ENCODE results near the gene PSG5.
"Not testable (repeated sequence)": the region's sequence is repeated elsewhere in the genome, so short reads cannot be mapped to it uniquely, and the experiment has no call there.

PSG5 gene

DNA sequence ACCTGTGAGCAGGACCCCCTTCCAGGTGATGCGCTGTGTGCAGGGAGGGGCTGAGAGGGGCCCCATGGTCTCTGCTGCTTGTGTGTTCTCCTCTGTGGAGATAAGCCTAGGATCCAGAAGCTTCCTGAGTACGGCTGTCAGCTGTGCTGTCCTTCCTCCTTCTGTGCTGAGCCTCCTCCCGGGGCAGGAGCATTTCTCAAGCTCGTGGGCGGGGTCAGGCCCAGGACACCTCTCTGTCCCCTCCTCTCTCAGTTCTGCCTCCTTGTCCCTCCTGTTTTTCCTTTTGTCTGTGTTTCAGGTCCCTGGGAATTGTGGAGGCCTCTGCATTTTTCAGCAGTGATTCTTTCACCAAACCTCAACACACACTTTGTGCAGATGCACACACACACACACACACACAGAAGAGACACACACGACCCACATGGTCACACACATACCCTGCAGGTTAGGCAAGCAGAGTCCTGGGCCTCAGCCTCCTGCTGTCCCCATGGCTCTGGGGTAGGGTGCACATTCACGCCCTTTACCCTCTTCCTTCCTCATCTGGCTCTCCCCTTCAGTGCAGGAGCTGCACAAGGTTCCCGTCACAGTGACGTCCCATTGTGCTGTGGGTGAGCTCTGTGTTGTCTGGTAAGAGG, 19.3 kb upstream of the PSG5 start, which contains the start of gene PSG4:
Gene PSG4 (minus strand): TSS at position 168 of the 635 bp plus-strand sequence. CDS start 102 bp downstream, at position 66.
- H3K23ac ChIP-seq (ENCODE audit: low read length); H3K27me3 ChIP-seq (ENCODE audit: insufficient read depth, low read length, poor library complexity); H3K4me1 ChIP-seq (ENCODE audit: control insufficient read depth, low read depth, low read length); H3K36me3 ChIP-seq (ENCODE audit: control insufficient read depth, insufficient read depth, low read length); H3K79me2 ChIP-seq (ENCODE audit: control insufficient read depth, insufficient read depth, low read length); H3K9ac ChIP-seq (ENCODE audit: low read length); H2BK120ac ChIP-seq (ENCODE audit: low read depth, low read length); H2BK5ac ChIP-seq (ENCODE audit: low read length); H3K27ac ChIP-seq (ENCODE audit: low read depth, low read length); H2BK15ac ChIP-seq (replicated peaks; ENCODE audit: low read depth); DNase-seq; H3K79me1 ChIP-seq (ENCODE audit: low read length); H4K5ac ChIP-seq (ENCODE audit: low read length); H2AK5ac ChIP-seq (ENCODE audit: low read length); H3K4me3 ChIP-seq (ENCODE audit: low read length); H3K18ac ChIP-seq (ENCODE audit: low read length); H3K4ac ChIP-seq (ENCODE audit: low read depth, low read length); H3K56ac ChIP-seq (ENCODE audit: low read length); H3K4me2 ChIP-seq (ENCODE audit: low read length); H4K8ac ChIP-seq (ENCODE audit: low read depth, low read length): not testable (repeated sequence)
- WGBS (ENCODE audit: extremely low coverage, insufficient coverage, low lambda C conversion rate) = no CpG with 5 or more reads among the region's 9 CpGs

DNA sequence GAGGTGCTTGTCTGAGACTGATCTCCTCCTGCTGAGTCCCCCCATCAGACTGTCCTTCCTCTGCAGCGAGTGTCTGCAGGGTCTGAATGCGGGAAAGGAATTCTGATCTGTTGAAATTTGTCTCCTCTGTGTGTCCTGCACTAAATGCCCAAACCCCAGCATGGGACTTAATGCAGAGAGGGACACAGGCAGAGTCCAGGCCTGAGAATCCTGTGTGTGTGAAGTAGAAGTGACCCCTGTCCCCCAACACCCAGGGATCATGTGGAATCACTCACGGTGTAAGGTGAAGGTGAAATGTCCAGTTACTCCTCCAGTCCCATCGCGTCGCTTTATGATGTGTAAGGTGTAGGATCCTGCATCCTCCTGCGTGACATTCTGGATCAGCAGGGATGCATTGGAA, 17.3 kb upstream of the PSG5 start:
- not testable (repeated sequence) for H4K8ac ChIP-seq (ENCODE audit: low read depth, low read length); H2BK120ac ChIP-seq (ENCODE audit: low read depth, low read length); H3K79me2 ChIP-seq (ENCODE audit: control insufficient read depth, insufficient read depth, low read length); H3K4me3 ChIP-seq (ENCODE audit: low read length); H3K36me3 ChIP-seq (ENCODE audit: control insufficient read depth, insufficient read depth, low read length); H3K27me3 ChIP-seq (ENCODE audit: insufficient read depth, low read length, poor library complexity); H2BK5ac ChIP-seq (ENCODE audit: low read length); H3K27ac ChIP-seq (ENCODE audit: low read depth, low read length); H3K4ac ChIP-seq (ENCODE audit: low read depth, low read length); H3K56ac ChIP-seq (ENCODE audit: low read length); DNase-seq; H3K79me1 ChIP-seq (ENCODE audit: low read length); H3K4me1 ChIP-seq (ENCODE audit: control insufficient read depth, low read depth, low read length); H2BK15ac ChIP-seq (replicated peaks; ENCODE audit: low read depth); H3K9ac ChIP-seq (ENCODE audit: low read length); H3K23ac ChIP-seq (ENCODE audit: low read length); H4K5ac ChIP-seq (ENCODE audit: low read length); H2AK5ac ChIP-seq (ENCODE audit: low read length); H3K4me2 ChIP-seq (ENCODE audit: low read length); H3K18ac ChIP-seq (ENCODE audit: low read length)
- WGBS (ENCODE audit: extremely low coverage, insufficient coverage, low lambda C conversion rate) = no CpG with 5 or more reads among the region's 7 CpGs

DNA sequence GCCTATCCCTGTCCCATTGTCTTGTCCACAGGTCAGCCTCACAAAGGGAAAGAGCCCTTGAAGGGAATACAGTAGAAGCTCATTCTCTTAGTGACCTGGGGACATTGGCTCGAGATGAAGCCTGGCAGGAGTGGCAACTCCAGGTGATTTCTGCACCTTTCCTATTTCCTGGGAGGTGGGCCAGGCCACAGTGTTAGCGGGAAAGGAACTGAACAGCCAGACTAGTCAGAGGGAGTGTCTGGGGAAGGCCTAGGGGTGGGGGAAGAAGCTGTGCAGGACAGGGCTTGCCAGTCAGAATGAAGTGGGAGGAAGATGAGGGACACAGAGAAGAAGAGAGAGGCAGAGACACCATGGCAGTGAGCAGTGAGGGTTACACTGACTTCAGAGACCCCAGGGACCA, 15.6 kb upstream of the PSG5 start:
- H4K8ac ChIP-seq (ENCODE audit: low read depth, low read length); H3K4ac ChIP-seq (ENCODE audit: low read depth, low read length); H2AK5ac ChIP-seq (ENCODE audit: low read length); H3K79me2 ChIP-seq (ENCODE audit: control insufficient read depth, insufficient read depth, low read length); H3K4me3 ChIP-seq (ENCODE audit: low read length); H3K36me3 ChIP-seq (ENCODE audit: control insufficient read depth, insufficient read depth, low read length); H2BK15ac ChIP-seq (replicated peaks; ENCODE audit: low read depth); H3K4me2 ChIP-seq (ENCODE audit: low read length); H3K79me1 ChIP-seq (ENCODE audit: low read length); H3K18ac ChIP-seq (ENCODE audit: low read length); H3K56ac ChIP-seq (ENCODE audit: low read length); H3K27ac ChIP-seq (ENCODE audit: low read depth, low read length); H3K27me3 ChIP-seq (ENCODE audit: insufficient read depth, low read length, poor library complexity); DNase-seq; H2BK120ac ChIP-seq (ENCODE audit: low read depth, low read length); H2BK5ac ChIP-seq (ENCODE audit: low read length); H3K4me1 ChIP-seq (ENCODE audit: control insufficient read depth, low read depth, low read length); H4K5ac ChIP-seq (ENCODE audit: low read length); H3K9ac ChIP-seq (ENCODE audit: low read length); H3K23ac ChIP-seq (ENCODE audit: low read length): not testable (repeated sequence)
- no CpG with 5 or more reads among the region's 2 CpGs for WGBS (ENCODE audit: extremely low coverage, insufficient coverage, low lambda C conversion rate)

DNA sequence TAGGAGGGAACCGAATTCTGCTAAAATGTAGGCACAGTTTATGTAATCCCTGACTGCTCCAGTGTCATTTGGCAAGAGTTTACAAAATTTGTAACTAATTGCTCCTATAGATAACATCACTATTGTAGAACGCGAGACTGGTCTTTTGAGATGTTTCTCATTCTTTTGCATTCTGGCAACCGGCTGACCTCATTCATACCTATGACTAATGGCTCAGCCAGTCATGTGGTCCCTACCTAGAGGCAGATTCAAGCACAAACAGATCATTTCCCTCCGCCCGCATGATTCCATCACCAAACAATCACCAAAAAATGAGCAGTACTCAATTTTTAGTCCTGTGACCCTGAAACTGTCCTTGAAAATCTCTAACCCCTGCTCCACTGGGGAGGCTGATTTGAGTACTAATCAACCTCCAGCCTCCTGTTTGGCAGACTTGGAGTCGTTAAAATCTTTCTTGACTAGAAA, 15.0 kb upstream of the PSG5 start:
- H2BK5ac ChIP-seq (ENCODE audit: low read length); H3K18ac ChIP-seq (ENCODE audit: low read length); H3K9ac ChIP-seq (ENCODE audit: low read length); H2BK120ac ChIP-seq (ENCODE audit: low read depth, low read length); H3K56ac ChIP-seq (ENCODE audit: low read length); H3K27me3 ChIP-seq (ENCODE audit: insufficient read depth, low read length, poor library complexity); H3K4me3 ChIP-seq (ENCODE audit: low read length); H3K4ac ChIP-seq (ENCODE audit: low read depth, low read length); H3K4me1 ChIP-seq (ENCODE audit: control insufficient read depth, low read depth, low read length); H3K23ac ChIP-seq (ENCODE audit: low read length); H3K79me2 ChIP-seq (ENCODE audit: control insufficient read depth, insufficient read depth, low read length); H4K8ac ChIP-seq (ENCODE audit: low read depth, low read length); H3K27ac ChIP-seq (ENCODE audit: low read depth, low read length); H3K36me3 ChIP-seq (ENCODE audit: control insufficient read depth, insufficient read depth, low read length); DNase-seq; H4K5ac ChIP-seq (ENCODE audit: low read length); H3K79me1 ChIP-seq (ENCODE audit: low read length); H2AK5ac ChIP-seq (ENCODE audit: low read length); H3K4me2 ChIP-seq (ENCODE audit: low read length); H2BK15ac ChIP-seq (replicated peaks; ENCODE audit: low read depth): not testable (repeated sequence)
- WGBS (ENCODE audit: extremely low coverage, insufficient coverage, low lambda C conversion rate) = no CpG with 5 or more reads among the region's 7 CpGs

DNA sequence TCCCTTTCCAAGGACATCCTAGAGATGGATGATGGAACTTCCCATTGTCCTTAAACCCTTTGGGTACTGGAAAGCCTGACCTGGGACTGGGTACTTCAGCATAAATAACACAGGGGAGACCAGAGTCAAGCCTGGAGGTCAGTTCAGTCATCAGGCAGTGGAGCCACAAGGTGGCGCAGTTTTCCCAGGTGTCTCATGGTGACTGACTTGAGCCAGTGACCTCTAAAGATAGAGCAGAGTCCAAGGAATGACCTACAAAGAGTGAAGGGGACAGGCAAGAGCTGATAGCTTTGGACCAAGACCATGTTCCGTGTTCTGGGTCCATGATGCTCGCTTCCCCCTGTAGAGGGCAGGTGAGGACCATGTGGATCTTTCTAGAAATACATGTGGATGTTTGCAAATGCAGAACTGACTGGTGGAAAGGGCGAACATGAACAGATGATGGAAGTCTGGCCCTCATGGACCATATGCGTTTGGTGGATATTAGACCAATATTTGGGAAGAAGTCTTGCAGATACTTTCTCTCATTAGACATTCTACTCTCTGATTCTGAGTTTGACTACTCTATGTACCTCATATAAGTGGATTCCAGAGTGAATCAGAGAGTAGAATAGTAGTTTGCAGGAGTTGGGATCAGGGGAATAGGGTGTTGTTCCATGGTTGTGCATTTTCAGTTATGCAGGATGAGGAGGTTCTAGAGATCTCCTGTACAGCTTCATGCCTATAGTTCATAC, 12.5 kb upstream of the PSG5 start:
- H2BK5ac ChIP-seq (ENCODE audit: low read length); H3K23ac ChIP-seq (ENCODE audit: low read length); H3K27ac ChIP-seq (ENCODE audit: low read depth, low read length); H3K36me3 ChIP-seq (ENCODE audit: control insufficient read depth, insufficient read depth, low read length); H2BK120ac ChIP-seq (ENCODE audit: low read depth, low read length); DNase-seq; H3K79me2 ChIP-seq (ENCODE audit: control insufficient read depth, insufficient read depth, low read length); H3K4me1 ChIP-seq (ENCODE audit: control insufficient read depth, low read depth, low read length); H2AK5ac ChIP-seq (ENCODE audit: low read length); H3K27me3 ChIP-seq (ENCODE audit: insufficient read depth, low read length, poor library complexity); H4K5ac ChIP-seq (ENCODE audit: low read length); H3K9ac ChIP-seq (ENCODE audit: low read length); H3K4me2 ChIP-seq (ENCODE audit: low read length); H3K18ac ChIP-seq (ENCODE audit: low read length); H4K8ac ChIP-seq (ENCODE audit: low read depth, low read length); H3K56ac ChIP-seq (ENCODE audit: low read length); H3K4ac ChIP-seq (ENCODE audit: low read depth, low read length); H3K79me1 ChIP-seq (ENCODE audit: low read length); H2BK15ac ChIP-seq (replicated peaks; ENCODE audit: low read depth); H3K4me3 ChIP-seq (ENCODE audit: low read length): not testable (repeated sequence)
- WGBS (ENCODE audit: extremely low coverage, insufficient coverage, low lambda C conversion rate) = no CpG with 5 or more reads among the region's 5 CpGs
